ENCODE measurements around the gene GALNT16. TPM values are rescaled to one million over a fixed set of nuclear protein-coding genes. Genes with fewer than 3 reads are reported as not detected.

Gene GALNT16
- total RNA-seq, 2 donors from 2014 or later, result 18.2 to 23.4 TPM

GRCh38 chr14:69299286-69300035, 39.5 kb downstream of the GALNT16 start:
- no peak for DNase-seq (ENCODE audit: low spot score)
- intact Hi-C loops (cut with DNase I), result no loop called here

GRCh38 chr14:69300601-69301221, 40.8 kb downstream of the GALNT16 start:
- DNase-seq (ENCODE audit: low spot score), result no peak
- intact Hi-C loops (cut with DNase I), result no loop called here

GRCh38 chr14:69303086-69303485, 43.1 kb downstream of the GALNT16 start:
- intact Hi-C loops (cut with DNase I), result no loop called here
- no peak for DNase-seq (ENCODE audit: low spot score)

- no peak for DNase-seq (ENCODE audit: low spot score)
- intact Hi-C loops (cut with DNase I), result no loop called here
Observed at GRCh38 chr14:69312608-69313007, 52.6 kb downstream of the GALNT16 start.

- no peak for DNase-seq (ENCODE audit: low spot score)
- intact Hi-C loops (cut with DNase I), result no loop called here
Observed at GRCh38 chr14:69313176-69313575, 53.2 kb downstream of the GALNT16 start.

- intact Hi-C loops (cut with DNase I), result no loop called here
Observed at GRCh38 chr14:69314327-69314726, 54.4 kb downstream of the GALNT16 start.

GRCh38 chr14:69315301-69315700, 55.3 kb downstream of the GALNT16 start:
- DNase-seq (ENCODE audit: low spot score), result peak; percentile 58
- intact Hi-C loops (cut with DNase I), result no loop called here

More at GRCh38 chr14:69314327-69314726, 54.4 kb downstream of the GALNT16 start:
- DNase-seq (ENCODE audit: low spot score), result no peak

- intact Hi-C loops (cut with DNase I), result no loop called here
- peak; percentile 51 for DNase-seq (ENCODE audit: low spot score)
Observed at GRCh38 chr14:69316449-69317101, 56.6 kb downstream of the GALNT16 start.

- intact Hi-C loops (cut with DNase I), result no loop called here
- DNase-seq (ENCODE audit: low spot score), result peak; percentile 87
Observed at GRCh38 chr14:69317102-69317755, 57.3 kb downstream of the GALNT16 start.

- peak; percentile 79 for DNase-seq (ENCODE audit: low spot score)
- intact Hi-C loops (cut with DNase I), result no loop called here
Observed at GRCh38 chr14:69317780-69318179, 57.8 kb downstream of the GALNT16 start.

- intact Hi-C loops (cut with DNase I), result no loop called here
- no peak for DNase-seq (ENCODE audit: low spot score)
Observed at GRCh38 chr14:69318241-69318640, 58.3 kb downstream of the GALNT16 start.

GRCh38 chr14:69318901-69319475, 59.0 kb downstream of the GALNT16 start:
- DNase-seq (ENCODE audit: low spot score), result no peak
- intact Hi-C loops (cut with DNase I), result no loop called here

GRCh38 chr14:69319911-69320310, 60.0 kb downstream of the GALNT16 start:
- intact Hi-C loops (cut with DNase I), result no loop called here
- no peak for DNase-seq (ENCODE audit: low spot score)

- intact Hi-C loops (cut with DNase I), result no loop called here
- DNase-seq (ENCODE audit: low spot score), result no peak
Observed at GRCh38 chr14:69320581-69321365, 60.8 kb downstream of the GALNT16 start.

GRCh38 chr14:69321601-69322330, 61.8 kb downstream of the GALNT16 start:
- intact Hi-C loops (cut with DNase I), result no loop called here
- no peak for DNase-seq (ENCODE audit: low spot score)

GRCh38 chr14:69323266-69323998, 63.5 kb downstream of the GALNT16 start:
- intact Hi-C loops (cut with DNase I), result no loop called here

GRCh38 chr14:69323999-69324282, 64.0 kb downstream of the GALNT16 start:
- no peak for DNase-seq (ENCODE audit: low spot score)
- intact Hi-C loops (cut with DNase I), result no loop called here

More at GRCh38 chr14:69323266-69323998, 63.5 kb downstream of the GALNT16 start:
- DNase-seq (ENCODE audit: low spot score), result no peak
